ENCODE measurements around the gene USP3.

The USP3 gene

DNA sequence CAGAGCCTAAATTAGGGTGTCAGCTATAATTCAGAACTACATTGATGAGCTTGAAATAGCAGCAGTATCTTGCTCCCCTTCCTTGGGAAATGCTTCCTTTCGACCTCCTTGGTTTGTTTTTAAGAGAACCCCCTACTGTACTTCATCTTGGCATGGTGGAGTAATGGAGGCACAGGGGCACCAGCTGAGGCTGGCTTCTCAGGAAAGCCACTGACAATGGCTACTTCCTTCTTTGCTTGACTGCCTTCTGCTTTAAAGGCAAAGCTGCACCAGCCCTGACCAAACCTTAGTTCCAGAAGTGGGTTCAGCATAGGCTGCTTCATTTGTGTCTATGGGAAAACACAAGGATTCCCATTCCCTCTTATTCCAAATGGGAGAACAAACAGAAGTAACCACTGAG is 91.3 kb downstream of the USP3 start:
- no peak for DNase-seq

DNA sequence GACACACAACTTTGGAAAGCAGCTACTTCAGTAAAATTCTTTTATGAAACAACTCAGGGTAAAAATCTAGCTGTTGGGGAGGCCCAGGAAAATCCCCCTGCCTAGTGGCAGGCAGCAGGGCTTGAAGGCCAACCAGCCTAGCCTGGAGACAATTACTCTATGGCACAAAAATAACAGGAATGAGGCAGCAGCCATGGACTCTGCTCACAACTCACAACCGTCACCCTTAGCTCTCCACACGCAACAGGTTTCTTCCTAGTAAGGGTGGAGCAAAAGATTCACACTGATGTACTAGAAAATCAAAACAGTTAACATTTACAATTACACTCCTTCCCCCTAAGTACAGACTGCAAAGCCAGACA is 92.3 kb downstream of the USP3 start:
- DNase-seq: no peak

DNA sequence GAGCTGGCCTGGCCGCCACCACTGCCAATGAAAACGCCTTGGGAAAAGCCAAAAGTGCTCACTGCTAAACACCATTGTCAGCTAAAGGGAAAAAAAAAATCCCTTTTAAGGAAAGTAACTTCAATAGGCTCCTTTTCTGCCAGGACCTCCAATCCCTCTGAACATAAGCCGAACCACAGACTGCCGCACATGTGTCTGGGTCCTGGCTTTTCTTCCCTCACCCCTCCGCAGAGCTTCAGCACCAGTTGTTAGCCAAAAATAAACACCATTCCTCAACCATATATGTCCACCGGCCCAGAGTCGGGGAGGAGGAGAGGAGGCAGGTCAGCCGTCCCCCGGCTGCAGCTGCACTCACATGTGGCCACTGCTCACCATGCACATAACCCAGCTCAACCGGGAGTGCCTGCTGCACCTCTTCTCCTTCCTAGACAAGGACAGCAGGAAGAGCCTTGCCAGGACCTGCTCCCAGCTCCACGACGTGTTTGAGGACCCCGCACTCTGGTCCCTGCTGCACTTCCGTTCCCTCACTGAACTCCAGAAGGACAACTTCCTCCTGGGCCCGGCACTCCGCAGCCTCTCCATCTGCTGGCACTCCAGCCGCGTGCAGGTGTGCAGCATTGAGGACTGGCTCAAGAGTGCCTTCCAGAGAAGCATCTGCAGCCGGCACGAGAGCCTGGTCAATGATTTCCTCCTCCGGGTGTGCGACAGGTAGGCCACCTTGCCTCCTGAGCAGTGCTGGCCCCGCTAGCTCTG is 92.8 kb downstream of the USP3 start, which contains the start of gene FBXL22:
FBXL22 (plus strand) TSS at position 350 of the 753 bp plus-strand sequence; CDS start at position 356, 6 bp downstream.
- DNase-seq: peak; percentile 67

DNA sequence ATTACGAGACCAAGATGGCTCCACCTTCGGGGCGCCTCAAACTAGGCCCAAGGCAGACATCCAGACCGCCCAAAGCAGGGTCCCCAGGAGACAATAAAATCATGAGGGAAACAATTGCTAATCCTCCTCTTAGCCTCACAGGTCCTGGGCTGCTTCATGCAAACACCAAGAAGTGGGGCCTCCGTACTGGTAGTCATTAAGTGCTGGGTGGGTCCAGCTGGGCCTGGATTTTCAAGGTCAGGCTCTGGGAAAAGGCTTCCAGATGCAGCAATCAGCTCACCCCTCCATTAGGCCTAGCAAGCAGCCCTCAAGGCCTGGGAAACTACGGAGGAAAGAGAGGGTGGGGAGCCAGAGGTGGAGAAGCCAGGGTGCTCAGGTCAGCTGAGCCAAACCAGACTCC is 93.4 kb downstream of the USP3 start:
- no peak for DNase-seq

DNA sequence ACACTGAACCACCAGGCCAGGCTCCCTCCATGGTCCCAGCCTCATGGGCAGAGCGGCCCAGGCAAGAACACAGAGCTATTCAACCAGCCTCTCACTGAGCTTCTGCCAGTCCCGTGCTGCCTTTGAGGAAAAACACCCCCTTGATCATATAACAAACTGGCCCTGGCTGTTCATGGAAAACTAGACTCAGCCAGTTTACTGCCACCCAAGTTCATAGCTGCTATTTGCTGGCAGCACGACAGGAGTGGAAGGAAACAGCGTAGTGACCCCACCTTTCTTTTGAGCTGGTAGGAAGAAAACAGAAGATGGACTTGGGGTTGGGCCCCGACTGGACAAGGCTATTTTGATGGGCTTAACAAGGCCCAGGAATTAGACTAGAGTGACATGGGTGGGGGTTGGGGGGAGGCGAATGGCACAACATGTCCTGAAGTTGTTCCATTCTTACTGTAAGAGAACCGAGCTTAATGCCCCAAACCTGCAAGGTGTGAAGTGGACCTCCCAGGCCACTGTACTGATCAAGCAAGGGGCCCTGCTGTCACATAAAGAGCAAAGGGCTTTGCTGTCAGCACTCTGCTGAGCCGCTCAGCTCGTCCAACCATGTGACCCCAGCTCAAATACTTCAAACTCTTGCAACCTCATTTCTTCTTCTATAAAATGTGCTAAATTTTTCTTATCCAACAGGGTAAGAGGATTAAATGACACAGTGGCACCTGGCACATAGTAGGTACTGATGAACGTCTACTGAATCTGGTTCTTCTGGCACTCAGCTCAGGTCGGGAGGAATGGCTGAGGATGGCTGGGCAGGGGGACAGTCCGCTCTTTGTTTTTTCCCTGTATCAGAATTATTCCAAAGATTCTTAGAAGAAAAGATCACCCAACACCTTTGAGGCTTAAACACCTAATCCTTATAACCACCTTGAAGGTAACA is 94.3 kb downstream of the USP3 start:
- no peak for DNase-seq

DNA sequence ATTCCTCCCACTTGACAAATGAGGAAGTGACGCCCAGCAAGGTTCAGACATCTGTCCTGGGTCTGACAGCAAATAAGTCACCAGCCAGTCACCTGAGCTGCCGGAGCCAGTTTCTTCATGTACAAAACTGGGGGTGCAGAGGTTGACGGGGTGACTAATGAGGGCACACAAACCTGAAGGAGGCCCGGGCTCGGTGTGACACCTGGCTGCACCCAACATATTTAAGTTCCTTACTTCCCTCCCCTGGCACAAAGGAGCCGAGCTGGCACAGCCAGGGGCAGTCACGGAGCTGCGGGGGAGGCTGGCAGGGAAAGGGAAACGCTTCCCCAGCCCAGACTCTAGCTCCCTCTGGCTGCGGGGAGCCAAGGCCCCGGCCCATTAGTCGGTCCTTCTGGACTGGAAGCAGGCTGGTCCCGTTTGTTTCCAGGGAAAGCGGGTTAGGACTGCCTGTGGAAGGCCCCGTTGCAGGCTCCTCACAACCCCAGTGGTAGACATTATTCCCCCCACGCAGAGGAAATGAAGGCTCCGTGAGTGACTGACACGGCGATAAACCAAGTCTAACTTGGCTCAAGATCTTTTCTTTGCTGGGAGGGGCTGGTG is 95.1 kb downstream of the USP3 start:
- DNase-seq: no peak

DNA sequence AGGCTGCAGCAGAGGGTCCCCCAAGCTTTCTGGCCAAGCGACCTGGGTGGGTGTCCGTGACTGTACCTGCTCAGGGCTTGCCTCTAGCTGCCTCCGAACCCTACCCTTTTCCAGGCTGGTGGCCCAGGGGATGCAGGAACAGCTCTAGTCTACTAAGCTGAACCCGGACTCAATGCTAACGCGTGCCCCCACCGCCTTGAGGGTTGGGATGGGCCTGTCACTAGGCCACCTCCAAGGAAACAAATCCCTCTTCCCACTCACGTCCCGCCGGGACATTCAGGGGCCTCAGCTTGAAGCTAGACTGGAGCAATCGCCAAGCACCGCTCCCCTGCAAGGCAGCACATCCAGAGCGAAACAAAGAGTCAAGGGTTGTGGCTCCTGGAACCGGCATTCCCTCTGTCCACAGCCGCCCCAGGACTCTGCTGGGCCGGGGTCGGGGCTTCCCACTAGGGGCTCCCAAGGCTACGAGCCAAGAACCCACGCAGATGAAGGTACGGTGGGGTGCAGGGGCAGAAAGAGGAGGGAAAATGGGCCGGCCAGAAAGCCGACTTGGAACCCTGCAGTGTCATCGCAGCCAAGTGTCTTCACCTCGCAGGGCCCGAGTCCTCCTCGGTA is 95.7 kb downstream of the USP3 start:
- DNase-seq: no peak

DNA sequence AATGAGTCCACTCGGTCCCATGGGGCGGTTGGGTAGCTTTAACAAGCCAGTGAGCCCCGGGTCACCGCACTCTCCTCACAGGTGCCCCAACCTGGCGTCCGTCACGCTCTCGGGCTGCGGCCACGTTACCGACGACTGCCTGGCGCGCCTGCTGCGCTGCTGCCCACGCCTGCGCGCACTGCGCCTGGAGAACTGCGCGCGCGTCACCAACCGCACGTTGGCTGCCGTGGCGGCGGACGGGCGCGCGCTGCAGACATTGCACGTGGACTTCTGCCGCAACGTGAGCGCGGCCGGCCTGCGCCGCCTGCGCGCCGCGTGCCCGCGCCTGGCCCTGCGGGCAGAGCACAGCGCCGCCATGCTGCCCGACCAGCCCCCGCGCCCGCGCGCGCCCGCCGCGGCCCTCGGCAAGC is 96.2 kb downstream of the USP3 start:
- peak; percentile 90 for DNase-seq

DNA sequence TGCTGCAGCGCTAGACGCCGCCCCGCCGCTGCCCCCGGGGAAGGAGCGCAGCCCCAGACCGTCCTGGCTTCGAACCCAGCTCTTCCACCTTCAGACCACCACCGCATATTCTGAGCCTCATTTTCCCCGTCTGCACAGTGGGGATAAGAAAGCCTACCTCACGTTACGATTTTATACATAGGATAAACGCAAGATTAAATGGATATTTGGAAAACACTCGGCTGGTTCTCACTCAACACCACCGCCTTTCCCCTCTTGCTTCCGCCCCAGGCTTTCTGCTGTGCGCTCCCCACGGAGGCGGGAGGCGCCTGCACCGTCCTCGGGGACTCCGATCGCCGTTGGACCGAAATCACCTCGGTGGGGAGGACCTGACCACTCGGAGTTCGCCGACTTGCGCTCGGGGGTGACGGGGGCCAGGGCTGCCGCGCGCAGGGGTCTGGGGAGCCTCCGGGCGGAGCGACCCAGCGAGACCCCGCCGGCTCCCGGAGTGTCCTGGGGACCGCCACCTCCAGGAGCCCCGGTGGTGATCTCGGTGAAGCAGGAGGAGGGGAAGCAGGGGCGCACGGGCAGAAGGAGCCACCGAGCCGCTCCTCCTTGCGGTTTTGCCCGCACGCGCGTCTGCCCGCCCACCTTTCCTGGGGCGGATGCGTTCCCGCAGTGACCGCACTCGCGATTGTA is 96.8 kb downstream of the USP3 start:
- DNase-seq: no peak

DNA sequence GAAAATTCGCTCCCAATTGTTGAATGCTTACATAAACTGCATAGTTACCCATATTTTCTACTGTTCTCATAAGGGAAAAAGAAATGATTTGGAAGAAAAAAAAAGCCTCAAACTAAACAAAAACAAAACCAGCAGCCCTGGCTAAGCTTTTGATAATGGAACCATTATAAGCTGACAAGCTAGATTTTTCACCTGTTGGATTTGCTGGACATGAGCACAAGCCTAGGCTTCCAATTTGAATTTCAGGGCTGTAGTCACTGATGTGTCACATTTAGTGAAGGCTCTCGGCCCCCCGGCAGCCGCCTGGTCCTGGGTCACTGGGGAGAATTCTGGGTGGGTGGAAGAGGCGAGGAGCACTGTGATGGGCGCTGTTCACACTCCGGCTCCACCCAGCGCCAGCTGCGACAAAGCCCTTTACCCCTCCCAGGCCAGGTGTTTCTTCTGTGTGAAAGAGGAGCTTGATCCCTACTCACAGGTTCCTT is 97.4 kb downstream of the USP3 start:
- no peak for DNase-seq

DNA sequence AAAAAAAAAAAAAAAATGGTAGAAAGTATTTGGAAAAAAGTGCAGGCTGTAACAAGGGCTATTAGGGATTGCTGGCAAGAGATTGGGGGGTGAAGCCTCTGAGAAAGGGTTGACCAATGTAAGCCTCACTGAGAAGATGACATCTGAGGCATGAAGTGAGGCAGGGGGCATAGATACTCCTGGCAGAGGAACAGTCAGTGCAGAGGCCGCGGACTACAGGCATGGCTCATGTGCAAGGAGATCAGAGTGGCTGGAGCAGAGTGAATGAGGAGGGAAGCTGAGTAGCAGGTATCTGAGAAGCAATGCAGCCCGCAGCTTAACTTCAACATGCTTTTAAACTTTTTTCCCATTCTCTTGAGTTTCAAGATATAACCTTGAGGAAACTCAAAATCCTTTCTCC is 98.2 kb downstream of the USP3 start:
- no peak for DNase-seq

DNA sequence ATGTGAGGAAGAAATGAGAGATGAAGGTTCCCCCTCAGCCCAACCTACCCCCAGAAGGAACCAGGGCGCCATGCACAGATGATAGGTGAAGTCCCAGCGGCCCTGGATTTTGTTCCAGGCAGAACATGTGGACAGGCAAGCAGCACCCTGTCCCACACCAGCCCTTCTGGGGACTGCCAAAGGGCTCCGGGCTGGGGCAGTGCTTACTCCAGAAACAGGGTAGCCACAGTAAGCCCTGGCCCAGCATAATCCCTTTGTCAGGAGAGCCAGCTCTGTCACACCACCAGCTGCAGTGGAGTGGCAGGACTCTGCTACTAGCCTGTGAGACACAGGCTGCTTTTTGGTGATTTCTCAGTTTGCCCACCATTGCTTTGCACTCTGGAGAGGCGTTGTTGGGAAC is 99.1 kb downstream of the USP3 start:
- DNase-seq: no peak

DNA sequence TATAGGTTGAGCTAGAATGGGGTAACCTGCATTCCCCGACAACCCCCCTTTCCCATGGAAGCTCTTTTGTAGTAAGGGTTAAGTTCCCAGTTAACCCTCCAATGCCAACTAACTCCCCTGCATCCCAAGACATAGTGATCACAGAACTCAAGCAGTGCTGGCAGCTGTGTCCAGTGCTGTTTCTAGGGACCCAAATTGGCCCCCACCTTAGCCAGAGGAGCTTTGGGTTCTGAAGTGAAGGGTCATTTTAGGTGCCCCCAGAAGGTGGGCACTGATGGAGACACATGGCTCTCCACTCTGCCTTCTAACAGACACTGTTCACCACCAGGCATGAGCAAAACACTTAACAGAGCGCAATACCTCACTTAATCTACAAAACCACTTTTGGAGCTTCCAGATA is 99.9 kb downstream of the USP3 start:
- DNase-seq: no peak

DNA sequence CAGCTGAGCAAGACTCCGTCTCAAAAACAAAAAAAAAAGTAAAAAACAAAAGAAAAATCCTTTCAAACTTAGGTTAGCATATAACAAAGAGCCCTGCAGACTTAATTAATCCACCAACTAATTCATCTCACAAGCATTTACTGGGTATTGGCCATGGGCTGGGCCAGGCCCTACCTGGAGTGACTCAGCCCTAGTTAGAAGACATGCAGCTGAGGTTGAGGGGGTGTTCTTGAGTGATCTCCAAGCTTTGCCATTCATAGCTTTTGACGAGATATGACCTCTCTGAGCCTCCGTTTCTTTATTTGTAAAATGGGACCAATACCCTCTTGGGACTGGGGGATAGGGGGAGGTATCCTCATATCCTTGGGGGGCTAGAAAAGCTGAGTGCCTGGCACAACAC is 100.6 kb downstream of the USP3 start:
- no peak for DNase-seq

DNA sequence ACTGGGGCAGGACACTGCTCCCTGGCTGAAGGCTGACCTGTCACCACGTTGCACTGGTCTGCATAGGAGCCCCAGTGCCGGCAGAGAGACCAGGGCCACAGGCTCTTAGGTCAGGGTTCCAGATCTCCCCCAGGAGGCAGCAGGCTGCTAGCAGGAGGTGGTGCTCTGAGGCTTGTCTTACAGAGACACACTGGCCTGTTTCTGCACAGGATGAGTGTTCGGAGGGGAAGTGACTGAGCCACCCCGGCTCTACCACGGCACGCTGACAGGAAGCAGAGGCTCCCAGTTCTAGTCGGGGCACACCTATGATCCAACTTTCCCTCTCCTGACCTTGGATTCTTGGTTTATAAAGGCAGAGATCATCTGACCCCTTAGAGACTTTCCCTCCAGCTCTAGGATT is 101.4 kb downstream of the USP3 start:
- DNase-seq: no peak

DNA sequence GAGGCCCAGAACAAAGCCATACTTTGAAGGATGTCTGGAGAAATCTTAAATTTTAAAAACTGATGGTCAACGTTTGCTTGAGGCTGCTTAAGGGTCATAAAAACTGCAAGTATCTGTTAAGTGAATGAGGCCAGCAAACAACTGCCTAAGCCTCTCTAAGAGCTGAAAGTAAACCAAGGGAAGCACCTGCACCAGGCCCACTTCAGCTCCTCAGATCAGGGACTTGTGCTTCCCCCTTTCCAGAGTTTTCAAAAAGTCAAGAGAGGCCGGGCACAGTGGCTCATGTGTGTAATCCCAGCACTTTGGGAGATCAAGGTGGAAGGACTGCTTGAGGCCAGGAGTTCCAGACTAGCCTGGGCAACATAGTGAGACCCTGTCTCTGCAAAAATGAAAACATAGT is 101.9 kb downstream of the USP3 start:
- DNase-seq: no peak

DNA sequence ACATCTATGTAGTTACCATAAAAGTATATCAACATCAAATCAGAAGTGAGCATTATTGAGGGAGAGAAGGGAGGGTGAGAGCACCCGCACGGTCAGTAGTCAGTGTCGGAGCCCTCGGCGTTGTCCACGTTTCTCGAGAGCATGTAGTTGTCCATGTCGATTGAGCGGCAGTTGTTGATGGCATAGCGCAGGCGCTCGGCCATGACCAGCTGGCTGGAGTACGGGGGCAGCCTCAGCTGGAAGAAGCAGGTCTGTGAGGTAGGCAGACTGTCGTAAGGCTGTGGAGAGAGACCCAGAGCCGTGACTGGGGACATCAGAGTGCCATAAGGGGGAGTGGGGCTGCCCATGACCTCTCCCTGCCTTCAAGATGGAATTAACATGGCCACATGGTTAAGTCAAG is 104.6 kb downstream of the USP3 start:
- no peak for DNase-seq

DNA sequence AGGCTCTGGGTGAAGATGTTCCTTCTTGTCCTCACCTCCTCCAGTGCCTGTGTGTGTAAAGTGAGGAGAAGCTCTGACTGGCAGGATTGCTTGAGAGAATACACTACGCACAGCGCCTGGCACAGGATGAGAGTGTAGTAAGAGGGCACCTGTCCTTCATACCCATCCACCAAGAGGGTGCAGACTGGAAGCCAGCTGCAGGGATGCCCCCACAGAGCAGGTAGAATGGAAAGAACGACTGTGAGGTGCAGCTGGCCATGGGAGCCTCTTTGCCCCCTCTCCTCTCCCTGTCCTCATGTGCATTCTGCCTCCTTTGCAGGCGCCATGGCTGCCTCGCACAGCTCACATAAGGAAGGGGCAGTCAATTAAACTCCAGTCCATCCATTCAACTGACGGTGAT is 105.1 kb downstream of the USP3 start:
- no peak for DNase-seq

DNA sequence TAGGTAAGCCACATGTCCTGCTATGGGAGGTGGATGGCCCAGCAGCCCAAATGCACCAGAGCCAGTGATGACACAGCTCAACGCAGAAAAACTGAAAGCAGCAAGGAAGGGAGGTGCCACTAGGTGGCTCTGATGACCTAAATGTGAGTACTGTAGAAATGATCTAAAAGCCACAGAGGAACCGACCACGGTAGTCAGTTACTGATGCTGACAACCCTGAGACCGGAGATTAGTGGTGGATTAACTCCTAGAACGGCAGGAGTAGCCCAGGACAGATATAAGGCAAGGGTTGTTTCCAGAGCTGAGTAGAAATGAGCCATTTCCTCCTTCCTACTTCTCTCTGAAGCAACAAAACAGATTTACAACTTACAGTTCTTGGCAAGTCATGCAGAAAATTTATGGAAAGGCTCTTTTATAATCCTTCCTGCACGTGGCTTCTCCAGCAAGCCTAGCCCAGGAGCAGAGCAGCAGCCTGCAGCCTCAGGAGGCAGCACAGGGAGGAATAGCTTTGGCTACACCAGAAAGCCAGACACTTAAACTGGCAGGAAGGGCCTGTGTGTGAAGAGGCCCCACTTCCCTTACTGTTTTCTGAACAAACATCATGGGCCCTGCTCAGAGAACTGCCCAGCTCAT is 105.9 kb downstream of the USP3 start:
- peak; percentile 87 for DNase-seq

DNA sequence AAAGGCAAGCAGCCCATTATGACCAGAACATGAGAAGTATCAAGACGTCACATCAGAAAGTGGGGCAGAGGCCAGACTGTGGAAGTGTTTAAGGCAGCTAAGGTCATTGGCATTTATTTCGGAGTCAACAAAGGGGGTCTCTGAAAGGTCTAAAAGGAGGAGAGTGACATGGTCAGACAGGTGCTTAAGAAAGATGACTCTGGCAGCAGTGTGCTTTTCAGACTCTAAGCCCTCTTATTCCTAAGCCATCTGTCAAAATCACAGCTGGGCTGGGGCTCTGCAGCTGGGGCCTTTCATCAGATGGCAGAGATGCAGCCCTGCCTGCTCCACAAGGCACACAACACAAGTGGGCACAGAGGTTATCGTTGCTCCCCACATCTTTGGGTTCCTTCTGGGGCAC is 106.8 kb downstream of the USP3 start:
- peak; percentile 68 for DNase-seq

DNA sequence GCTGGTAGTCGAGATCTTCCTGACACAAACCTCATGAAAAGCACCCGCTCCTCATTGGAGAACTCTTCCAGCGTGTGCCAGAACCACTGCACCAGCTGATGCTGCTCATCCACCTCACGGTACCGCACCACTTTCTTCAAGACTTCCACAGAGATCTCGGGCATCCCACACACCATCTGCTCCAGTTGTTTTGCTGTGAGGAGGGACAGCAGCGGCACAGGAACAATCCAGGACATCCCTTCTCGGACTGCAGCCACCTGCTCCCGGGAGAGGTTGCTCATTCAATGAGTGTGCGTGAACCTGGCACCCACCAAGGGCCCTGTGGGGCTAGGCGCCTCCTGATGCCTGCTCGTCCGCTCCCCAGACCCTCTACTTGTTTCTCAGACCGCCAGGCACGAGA is 107.9 kb downstream of the USP3 start:
- DNase-seq: no peak

DNA sequence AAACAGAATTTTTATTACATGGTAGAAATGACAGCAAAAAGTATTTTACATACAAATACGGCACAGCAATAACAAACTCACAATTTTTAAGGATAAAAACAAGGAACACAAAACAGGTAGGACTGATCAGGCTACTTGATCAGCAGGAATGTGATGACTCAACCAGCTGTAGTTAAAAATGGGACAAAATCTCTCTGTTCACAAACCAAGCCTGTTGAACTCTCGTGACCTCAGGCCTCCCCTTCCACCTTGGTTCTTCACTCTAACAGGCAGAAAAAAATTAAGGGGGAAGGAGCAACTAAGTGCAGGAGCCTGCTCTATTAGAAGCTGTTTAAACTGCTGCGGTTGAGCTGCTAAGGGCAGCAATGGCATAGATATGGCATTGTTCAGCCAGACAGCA is 111.5 kb downstream of the USP3 start:
- no peak for DNase-seq

Measured in right forelimb (tissue), 1 donor.